LHCN-M2 (cell line): ENCODE results near the gene TSHR. TPM values are rescaled to one million over a fixed set of nuclear protein-coding genes. Genes with fewer than 3 reads are reported as not detected.

Experiments used
- DNase-seq: peaks from one replicate; pipeline ENCODE4 v3.0.0-alpha.2; 2012; ENCODE audit warnings: low read depth
- total RNA-seq: library from RNA; depleted of rRNA; stranded (reverse); fragments of >200 nt; gene quantifications from 2 replicates; pipeline ENCODE4 v1.2.3, GENCODE V29; 2014; rRNA removed

Gene TSHR
- total RNA-seq, 1 experiment from 2014 or later, result 0.29 TPM

DNA sequence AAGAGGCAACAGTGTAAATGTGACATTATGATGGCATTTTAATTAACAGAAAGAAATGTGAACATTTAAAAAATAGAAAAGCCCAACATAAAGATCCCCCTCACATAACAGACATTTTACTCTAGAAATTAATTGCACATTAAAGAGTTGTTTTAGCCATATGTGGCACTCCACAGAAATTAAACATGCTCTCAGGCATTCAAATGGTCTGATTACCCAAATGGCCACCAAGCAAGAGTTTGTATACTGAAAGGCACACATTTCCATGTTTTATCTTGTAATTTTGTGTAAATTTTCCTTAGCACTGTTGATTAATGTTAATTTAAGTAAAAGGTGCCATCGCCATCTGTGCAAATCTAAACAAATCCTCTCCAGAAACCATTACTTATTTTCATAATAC is 221.8 kb downstream of the TSHR start:
- DNase-seq, result no peak

DNA sequence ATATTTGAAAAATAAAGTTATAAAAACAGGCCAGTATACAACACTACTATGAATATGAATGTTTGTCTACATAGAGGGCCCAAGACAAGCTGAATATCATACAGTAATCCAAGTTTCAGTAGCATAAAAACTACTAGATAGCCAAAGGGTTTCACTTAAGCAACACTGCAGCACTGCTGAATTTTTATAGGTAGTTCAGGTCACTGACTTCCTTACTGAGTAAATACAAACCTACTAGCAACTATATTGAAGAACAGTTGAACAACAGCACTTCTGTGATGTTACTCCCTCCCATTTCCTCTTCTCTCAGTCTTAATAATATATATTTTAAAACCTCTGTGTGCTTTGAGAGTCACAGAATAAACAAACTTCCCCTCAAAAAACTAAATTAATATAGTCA is 222.6 kb downstream of the TSHR start:
- no peak for DNase-seq

DNA sequence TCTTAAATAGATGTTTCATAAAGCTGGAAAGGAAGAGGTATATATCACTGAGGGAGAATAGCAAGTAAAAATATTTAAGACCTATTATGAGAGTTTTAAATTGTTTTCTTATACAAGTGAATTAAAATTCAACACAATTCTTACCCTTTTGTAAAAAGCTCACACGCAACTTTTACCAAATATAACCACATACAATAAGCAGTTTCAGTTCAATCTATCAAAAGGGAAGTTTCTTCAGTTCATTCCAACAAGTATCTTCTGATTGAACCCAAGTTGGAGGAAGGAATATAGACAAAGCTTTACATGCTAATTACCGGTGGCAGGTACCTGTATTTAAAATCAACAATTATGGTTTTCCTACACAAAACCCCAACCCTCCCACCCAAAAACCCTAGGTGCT is 224.2 kb downstream of the TSHR start:
- no peak for DNase-seq

DNA sequence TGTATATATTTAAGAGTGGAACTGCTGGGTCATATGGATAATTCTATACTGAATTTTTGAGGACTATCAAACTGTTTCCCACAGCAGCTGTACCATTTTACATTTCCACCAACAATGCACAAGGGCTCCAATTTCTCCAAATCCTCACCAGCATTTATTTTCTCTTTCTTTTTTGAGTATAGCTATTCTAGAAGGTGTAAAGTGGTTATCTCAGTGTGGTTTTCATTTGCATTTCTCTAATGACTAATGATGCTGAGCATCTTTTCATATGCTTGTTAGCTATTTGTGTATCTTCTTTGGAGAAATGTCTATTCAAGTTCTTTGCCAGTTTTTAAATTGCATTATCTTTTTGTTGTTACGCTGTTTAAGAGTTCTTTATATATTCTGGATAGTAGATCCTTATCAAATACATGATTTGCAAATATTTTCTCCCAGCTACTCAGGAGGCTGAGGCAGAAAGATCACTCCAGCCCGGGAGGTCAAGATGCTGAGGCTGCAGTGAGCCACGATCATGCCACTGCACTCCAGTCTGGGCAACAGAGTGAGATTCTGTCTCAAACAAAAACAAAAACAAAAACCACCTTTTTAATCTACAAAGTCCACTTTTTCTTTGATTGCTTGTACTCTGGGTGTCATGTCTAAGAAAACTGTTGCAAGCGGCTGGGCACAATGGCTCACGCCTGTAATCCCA is 232.6 kb downstream of the TSHR start:
- no peak for DNase-seq

DNA sequence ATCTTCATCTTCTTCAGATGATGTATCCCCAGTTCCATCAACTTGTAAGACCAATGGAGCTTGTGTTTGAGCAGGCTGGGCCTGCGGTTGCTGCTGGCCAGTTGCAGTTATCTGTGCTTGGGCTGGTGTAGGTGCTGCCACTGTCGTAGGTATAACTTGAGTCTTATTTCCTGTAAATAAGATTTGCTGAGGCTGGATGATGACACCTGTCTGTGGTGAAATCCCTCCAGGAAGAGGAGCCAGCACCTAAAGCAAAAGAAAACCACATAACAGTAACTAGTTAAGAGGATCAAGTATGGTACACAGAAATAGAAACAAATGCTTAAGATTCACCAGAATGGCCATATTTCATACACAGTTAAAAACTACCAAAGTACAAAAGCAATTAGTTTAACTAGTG is 237.2 kb downstream of the TSHR start:
- no peak for DNase-seq

DNA sequence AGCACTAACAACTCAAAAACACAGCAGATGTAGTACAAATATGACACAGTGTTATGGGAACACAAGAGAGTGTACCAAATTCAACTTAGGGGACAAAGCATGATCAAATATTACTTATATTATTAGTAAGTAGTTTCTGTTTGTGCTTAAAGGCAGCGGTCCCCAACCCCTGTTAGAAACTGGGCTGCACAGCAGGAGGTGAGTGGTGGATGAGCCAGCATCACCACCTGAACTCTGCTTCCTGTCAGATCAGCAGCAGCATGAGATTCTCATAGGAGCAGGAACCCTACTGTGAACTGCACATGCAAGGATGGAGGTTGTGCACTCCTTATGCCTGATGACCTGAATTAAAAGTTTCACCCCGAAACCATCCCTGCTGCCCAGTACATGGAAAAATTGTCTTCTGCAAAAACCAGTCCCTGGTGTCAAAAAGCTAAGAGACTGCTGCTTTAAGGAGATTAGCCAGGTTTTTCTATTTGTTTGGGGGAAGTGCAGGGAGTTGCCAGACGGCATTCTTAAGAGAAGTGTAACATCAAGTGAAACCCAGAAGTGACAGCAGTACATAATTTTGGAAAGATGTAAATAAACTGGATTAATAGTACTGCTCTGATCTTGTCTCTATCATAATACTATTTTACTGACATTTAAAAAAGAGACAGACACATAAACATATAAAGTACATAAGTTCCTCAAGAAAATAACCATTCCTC is 238.7 kb downstream of the TSHR start:
- DNase-seq, result no peak

Other genes with a start within 250 kb of the TSHR start
- 9.2 and 10.4 TPM in 2 replicates for gene CEP128, start 13.9 kb upstream of the TSHR start, total RNA-seq